GM12872 (cell line): ENCODE measurements around the gene SPINT1.

ENCODE experiments used
- TF ChIP-seq, protein P1 (sequence below): IDR thresholded peaks from 3 replicates; pipeline ENCODE4 v1.5.1; 2011; ENCODE audit warnings: low read depth, mild to moderate bottlenecking, low read length, moderate library complexity; ENCODE audit not compliant: insufficient read depth

The SPINT1 gene

DNA sequence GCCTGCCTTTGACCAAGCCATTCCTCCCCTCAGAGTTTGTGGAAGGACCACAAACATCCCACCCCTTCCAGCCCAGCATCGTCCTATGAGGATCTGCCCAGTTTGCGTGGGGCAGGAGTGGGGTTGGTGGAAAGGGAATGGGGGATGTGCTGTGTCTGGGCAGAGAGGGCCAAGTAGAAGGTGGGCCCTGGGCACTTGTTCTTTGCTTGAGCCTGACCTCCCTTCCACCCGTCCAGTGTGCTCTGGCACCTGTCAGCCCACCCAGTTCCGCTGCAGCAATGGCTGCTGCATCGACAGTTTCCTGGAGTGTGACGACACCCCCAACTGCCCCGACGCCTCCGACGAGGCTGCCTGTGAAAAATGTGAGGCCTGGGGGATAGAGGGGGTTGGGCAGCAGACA is 10.3 kb downstream of the SPINT1 start:
- TF ChIP-seq, protein P1, sequence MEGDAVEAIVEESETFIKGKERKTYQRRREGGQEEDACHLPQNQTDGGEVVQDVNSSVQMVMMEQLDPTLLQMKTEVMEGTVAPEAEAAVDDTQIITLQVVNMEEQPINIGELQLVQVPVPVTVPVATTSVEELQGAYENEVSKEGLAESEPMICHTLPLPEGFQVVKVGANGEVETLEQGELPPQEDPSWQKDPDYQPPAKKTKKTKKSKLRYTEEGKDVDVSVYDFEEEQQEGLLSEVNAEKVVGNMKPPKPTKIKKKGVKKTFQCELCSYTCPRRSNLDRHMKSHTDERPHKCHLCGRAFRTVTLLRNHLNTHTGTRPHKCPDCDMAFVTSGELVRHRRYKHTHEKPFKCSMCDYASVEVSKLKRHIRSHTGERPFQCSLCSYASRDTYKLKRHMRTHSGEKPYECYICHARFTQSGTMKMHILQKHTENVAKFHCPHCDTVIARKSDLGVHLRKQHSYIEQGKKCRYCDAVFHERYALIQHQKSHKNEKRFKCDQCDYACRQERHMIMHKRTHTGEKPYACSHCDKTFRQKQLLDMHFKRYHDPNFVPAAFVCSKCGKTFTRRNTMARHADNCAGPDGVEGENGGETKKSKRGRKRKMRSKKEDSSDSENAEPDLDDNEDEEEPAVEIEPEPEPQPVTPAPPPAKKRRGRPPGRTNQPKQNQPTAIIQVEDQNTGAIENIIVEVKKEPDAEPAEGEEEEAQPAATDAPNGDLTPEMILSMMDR, result no peak

DNA sequence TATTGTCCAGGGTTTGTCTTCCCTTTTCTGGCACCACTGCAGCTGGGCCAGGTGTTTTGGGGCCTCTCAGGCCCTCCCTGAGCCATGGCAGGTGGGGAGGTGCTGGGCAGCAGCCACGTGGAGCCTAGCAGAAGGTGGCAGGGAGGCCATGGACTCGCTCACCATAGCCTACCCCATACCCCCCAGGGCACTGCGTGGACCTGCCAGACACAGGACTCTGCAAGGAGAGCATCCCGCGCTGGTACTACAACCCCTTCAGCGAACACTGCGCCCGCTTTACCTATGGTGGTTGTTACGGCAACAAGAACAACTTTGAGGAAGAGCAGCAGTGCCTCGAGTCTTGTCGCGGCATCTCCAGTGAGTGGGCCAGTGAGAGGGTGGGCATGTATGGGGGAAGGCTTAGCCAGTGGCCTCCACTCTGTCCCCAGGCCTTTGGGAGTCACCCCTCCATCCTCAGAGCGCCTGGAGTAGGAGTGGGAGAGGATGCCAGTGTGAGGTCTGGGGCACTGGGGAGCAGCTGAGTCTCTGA is 11.9 kb downstream of the SPINT1 start:
- TF ChIP-seq, protein P1, result no peak

DNA sequence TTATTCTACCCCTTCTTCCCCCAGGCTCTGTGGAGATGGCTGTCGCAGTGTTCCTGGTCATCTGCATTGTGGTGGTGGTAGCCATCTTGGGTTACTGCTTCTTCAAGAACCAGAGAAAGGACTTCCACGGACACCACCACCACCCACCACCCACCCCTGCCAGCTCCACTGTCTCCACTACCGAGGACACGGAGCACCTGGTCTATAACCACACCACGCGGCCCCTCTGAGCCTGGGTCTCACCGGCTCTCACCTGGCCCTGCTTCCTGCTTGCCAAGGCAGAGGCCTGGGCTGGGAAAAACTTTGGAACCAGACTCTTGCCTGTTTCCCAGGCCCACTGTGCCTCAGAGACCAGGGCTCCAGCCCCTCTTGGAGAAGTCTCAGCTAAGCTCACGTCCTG is 12.9 kb downstream of the SPINT1 start:
- TF ChIP-seq, protein P1, result no peak

DNA sequence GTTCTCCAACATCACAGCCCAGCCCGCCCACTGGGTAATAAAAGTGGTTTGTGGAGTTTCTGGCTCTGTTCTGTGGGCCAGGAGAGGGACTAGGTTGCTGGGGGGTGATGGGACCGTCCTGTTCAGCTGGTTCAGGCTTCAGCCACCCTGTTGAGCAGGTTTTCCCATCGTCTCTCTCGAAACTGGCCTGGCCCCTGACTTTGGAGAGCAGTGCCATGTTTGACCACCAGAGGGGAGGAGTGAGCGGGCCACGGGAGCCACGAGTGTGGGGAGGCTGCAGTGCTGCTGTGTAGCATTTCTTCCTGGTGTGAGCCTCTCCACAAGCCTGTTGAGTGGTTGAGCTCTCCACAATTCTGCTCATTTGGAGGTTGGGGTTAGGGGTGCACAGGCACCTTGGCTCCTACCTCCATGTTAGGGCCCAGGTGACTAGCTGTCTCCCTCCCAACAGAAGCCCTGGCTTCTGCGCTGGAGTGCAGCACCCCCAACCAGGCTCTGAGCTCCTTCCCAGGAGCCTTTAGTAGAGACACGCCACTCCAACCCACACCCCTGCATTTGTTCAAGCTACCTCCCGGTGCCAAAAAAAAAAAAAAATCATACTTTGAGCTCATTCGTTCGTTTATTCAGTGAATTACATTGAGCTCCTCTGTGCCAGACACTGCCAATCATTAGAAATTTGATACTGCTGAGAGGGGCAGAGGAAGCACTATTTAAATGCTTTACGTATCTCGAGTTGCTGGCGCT is 13.9 kb downstream of the SPINT1 start:
- TF ChIP-seq, protein P1, result peak; percentile 99

DNA sequence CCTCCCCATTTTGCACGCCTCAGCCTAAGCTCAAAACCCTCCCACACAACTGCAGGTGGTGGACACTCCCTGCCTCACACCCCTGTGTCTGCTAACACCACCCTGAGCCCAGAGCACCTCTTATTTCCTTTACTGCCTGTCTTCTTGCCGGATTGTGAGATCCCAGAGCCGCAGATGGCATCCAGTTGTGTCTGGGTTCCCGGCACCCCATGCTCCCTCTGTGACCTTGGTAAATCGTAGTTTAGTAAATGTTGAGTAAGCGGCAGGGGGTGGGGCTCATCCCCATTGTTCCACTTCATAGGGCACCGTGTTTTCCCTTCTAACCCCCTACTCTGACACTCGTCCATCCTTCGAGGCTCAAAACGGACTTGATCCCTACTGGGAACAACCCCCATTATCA is 14.9 kb downstream of the SPINT1 start:
- TF ChIP-seq, protein P1, result no peak

DNA sequence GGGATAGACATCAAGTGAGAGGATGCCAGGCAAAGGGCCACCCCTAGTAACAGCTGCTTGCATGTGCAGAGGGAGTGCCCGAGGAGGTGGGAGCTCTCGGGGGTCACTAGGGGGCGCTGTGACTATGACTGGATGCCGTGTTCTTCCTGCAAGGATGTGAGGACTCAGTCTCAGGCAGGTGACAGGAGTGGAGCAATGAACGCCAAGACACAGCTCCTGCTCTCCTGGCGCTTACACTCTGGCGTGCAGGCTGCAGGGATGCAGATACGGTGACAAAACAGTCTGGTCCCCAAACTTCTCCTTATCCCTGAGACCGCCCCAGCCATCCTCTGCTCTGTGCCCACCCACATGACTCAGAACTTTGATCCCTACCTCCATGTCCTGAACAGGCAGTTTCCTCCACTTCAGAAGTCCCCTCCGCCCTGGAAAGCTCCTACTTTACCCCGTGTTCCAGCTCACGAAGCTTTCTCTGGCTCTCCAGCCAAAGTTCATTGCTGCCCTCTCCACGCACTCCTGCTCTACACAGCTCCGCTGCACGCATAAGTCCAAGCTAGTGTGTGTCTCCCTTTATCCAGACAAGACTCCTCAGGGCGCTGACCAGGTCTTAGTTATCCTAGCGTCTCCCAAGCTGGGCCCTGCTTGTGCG is 15.5 kb downstream of the SPINT1 start:
- TF ChIP-seq, protein P1, result peak; percentile 98

DNA sequence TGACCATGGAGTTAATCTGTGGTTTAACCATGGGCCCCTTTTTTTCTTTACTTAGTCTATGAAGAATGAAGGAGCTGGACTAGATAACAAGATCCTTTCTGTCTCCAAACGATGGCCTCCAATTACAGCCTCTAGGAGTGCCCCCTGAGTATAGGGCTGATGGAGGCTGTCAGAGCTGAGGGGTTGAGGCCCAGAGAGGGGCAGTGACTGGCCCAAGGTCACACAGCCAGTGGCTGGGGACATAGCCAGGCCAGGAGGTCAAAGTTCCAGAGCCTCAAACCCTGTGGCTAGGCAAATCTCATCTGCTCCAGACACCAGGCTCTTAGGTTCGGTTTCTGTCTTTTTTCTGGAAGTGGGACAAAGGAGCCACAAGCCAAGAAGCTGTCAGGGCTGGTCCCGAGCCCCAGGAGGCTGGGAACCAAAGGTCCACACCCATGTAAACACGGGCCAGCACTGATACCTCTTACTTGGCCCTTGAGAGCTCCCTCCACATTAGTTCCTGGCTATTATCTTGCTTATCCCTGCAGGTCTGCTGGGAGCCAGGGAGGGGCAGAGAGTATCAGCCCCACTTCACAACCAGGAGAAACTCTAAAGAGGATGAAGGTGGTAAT is 19.9 kb downstream of the SPINT1 start:
- TF ChIP-seq, protein P1, result no peak
